Mononuclear cell (primary cell): ENCODE data around the gene PRRG3. TPM values are rescaled to one million over a fixed set of nuclear protein-coding genes. Genes with fewer than 3 reads are reported as not detected.

Experiments used
- H3K27me3 ChIP-seq: 2 replicates; pipeline ENCODE4 v1.6.0; 2011; ENCODE audit warnings: low read length, control low read depth; ENCODE audit not compliant: insufficient read depth
- H3K4me1 ChIP-seq: 2 replicates; pipeline ENCODE4 v1.5.1; 2011; ENCODE audit warnings: mild to moderate bottlenecking, low read length, control low read depth; ENCODE audit not compliant: insufficient read depth
- H3K4me3 ChIP-seq: 2 replicates; pipeline ENCODE4 v1.5.1; 2011; ENCODE audit warnings: mild to moderate bottlenecking, low read length, moderate library complexity
- H3K9me3 ChIP-seq: 2 replicates; pipeline ENCODE4 v1.5.1; 2011; ENCODE audit warnings: low read depth, mild to moderate bottlenecking, control low read depth, low read length
- total RNA-seq: library from RNA; depleted of rRNA; stranded (reverse); fragments of >200 nt; gene quantifications from one replicate; pipeline ENCODE4 v1.2.3, GENCODE V29; 2012

Gene PRRG3
- total RNA-seq, 1 donor: not detected

DNA sequence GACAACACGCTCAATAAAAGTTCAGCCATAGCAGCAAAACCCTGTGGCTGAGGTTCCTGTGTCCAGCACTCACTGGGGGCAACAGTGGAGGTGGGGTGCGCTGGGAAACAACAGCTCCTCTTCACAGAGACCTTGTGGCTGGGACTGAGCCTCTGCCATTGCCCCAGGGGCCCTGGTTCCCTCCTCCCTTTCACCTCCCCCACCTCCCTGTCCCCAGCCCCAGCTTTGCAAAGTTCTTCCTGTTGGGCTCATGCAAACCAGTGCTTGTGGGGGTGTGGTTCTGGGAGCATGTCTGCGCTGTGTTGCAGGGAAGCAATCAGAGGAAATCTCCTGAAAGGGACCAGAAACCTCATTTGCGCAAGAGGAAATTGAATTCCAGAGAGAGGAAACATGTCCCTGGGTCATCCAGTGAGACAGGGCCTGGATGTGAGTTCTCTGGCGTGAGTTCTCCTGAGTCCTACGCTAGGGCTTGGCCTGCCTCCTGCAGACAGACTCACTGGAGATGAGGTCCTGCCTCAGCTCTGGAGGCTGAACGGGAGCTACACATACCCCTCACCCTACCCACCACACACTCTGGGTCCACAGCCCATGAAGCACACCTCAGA, 28.0 kb downstream of the PRRG3 start:
- H3K4me1 ChIP-seq: no peaks in the 10 kb centered on the region
- no peaks in the 10 kb centered on the region for H3K27me3 ChIP-seq
- no peak overlapping the region for H3K4me3 ChIP-seq
- H3K9me3 ChIP-seq: no peaks in the 10 kb centered on the region

- H3K9me3 ChIP-seq: no peaks in the 10 kb centered on the region
- H3K4me3 ChIP-seq: no peak overlapping the region
- no peaks in the 10 kb centered on the region for H3K27me3 ChIP-seq
- H3K4me1 ChIP-seq: no peaks in the 10 kb centered on the region
Observed at GRCh38 chrX:151724563-151725337, 29.5 kb downstream of the PRRG3 start.

DNA sequence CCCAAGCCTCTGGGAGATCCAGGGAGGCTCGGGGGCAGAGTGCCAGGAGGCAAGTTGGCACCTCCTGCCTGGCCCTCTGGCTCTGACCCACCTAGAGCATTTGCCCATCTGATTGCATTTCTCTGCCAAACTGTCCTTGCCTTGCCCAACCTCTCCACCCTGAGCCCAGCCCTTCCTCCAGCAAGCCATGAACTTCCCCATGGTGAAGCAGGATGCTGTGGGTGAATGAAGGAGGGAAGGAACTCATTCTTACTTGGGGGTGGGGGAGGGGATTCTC, 30.0 kb downstream of the PRRG3 start:
- Histone ChIP-seq H3K27me3 (no peaks in the 10 kb centered on the region), H3K9me3 (no peaks in the 10 kb centered on the region), H3K4me1 (no peaks in the 10 kb centered on the region), H3K4me3 (no peak overlapping the region)

- H3K9me3 ChIP-seq: no peaks in the 10 kb centered on the region
- H3K4me1 ChIP-seq: no peaks in the 10 kb centered on the region
- H3K4me3 ChIP-seq: no peak overlapping the region
- H3K27me3 ChIP-seq: no peaks in the 10 kb centered on the region
Observed at GRCh38 chrX:151726751-151727150, 31.5 kb downstream of the PRRG3 start.

DNA sequence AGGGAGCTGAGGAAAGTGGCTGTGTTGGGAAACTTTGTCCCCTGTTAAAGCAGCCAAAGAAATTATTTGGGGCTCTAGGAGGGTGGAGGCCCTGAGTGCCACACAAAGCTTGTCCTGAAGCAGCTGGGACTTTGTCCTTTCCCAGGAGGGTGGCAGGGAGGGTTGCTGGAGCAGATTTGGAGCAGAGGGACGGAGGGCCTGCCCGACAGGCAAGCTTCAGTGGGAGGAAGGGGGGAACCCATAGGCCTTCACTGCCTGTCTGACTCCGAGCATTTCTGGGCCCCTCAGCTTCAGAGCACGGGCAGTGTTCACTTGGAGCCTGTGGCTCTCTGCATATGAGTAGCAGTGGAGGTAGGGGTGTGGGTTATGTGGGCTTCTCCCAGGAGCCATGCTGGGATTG, 32.1 kb downstream of the PRRG3 start:
- H3K27me3 ChIP-seq: no peaks in the 10 kb centered on the region
- H3K9me3 ChIP-seq: no peaks in the 10 kb centered on the region
- H3K4me1 ChIP-seq: no peaks in the 10 kb centered on the region
- H3K4me3 ChIP-seq: no peak overlapping the region

DNA sequence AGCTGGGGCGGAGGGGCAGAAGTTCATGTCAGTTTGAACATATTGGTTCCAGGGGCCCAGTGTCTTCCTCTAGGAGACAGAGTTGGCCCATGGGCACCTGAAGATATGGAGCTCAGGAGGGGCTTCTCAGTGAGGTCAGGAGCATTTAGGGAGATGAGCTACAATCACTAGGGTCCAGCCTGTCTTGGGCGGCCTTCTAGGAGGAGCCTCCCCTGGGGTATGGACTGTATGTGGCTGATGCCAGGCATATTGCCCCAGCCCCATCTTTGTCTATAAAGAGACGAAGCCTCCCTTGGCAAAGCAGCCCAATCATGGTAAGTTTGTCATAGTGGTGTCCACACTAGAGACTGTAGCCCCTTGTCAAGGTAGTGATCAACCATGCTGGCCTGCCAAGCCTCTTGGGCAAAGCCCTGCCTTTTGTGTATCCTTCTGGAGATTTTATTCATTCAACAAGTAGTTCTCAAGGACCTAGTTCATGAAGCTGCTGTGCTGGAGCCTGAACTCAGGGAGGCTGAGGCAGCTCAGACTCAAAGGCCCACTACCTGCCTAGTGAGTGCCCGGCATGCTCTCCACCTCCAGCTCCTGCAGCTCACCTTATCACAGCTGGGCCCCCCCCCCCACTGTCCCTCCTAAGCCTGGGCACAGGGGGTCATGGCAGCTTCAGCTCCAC, 33.9 kb downstream of the PRRG3 start:
- H3K4me1 ChIP-seq: no peaks in the 10 kb centered on the region
- H3K4me3 ChIP-seq: no peak overlapping the region
- H3K27me3 ChIP-seq: no peaks in the 10 kb centered on the region
- no peaks in the 10 kb centered on the region for H3K9me3 ChIP-seq

DNA sequence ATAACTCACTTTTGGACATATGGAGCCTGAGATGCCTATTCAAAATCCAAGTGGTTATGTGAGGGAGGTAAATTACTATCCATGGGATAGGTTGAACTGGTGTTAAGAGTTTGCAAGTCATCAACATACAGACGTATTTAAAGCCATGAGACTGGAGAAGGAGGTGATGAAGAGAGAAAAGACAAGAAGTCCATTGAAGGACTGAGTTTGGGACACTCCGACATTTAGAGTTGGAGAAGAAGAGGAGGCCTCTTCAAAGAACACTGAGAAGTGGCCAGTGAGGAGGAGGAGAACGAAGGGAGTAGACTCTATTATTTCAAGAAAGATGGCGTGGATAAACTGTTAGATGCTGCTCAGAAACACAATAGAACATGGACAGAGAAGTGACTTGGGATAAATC, 39.2 kb downstream of the PRRG3 start, which contains the start of gene CNGA2:
Gene CNGA2 (plus strand): TSS at position 301 of the 400 bp plus-strand sequence. CDS start 3,738 bp downstream, outside the sequence.
- Histone ChIP-seq H3K27me3 (no peaks in the 10 kb centered on the region), H3K4me3 (no peak within 1 kb of the TSS), H3K9me3 (no peaks in the 10 kb centered on the region), H3K4me1 (no peaks in the 10 kb centered on the region)

- H3K9me3 ChIP-seq: no peaks in the 10 kb centered on the region
- no peaks in the 10 kb centered on the region for H3K4me1 ChIP-seq
- H3K4me3 ChIP-seq: no peak overlapping the region
- no peaks in the 10 kb centered on the region for H3K27me3 ChIP-seq
Observed at GRCh38 chrX:151735219-151735618, 40.0 kb downstream of the PRRG3 start.

- H3K4me1 ChIP-seq: no peaks in the 10 kb centered on the region
Observed at GRCh38 chrX:151736685-151737084, 41.4 kb downstream of the PRRG3 start.

DNA sequence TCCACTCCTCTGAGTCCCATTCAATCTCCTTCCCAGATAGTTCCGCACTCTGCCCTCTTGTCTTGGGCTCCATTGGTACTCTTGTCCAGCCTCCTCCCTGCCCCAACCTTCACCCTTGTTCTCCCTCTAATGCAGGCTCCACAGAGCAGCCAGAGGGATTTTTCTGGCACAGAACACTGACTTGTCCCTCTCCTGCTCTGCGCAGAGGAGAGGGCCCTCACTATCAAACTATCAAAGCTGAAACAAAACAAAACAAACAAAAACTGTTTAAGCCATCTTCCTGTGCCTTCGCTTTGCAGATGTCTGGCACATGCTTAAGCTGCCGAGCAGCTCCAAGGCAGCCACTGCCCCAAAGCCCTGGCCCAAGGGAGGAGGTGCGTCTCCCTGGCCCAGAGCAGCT, 42.2 kb downstream of the PRRG3 start:
- H3K9me3 ChIP-seq: no peaks in the 10 kb centered on the region

More at GRCh38 chrX:151736685-151737084, 41.4 kb downstream of the PRRG3 start:
- H3K4me3 ChIP-seq: no peak overlapping the region
- no peaks in the 10 kb centered on the region for H3K27me3 ChIP-seq
- no peaks in the 10 kb centered on the region for H3K9me3 ChIP-seq

DNA sequence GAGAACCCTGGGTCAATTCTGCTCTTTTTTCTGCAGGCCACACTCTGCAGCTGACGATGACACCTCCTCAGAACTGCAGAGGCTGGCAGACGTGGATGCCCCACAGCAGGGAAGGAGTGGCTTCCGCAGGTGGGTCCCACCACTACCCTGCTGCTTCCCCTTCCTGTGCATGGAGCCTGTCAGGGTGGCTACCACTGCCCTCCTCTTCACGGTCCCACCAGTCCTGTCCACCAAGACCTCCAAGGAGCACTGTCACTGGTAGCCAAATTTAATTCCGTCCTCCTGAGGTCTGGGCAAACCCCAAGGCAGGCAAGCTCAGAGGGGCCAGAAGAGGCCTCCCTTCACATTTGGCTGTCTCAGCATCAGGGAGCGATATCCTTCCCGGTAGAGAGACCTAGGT, 43.5 kb downstream of the PRRG3 start:
- Histone ChIP-seq H3K4me3 (no peak overlapping the region), H3K4me1 (no peaks in the 10 kb centered on the region), H3K9me3 (no peaks in the 10 kb centered on the region), H3K27me3 (no peaks in the 10 kb centered on the region)

More for the DNA sequence above, 42.2 kb downstream of the PRRG3 start:
- no peaks in the 10 kb centered on the region for H3K4me1 ChIP-seq
- H3K27me3 ChIP-seq: no peaks in the 10 kb centered on the region
- H3K4me3 ChIP-seq: no peak overlapping the region

DNA sequence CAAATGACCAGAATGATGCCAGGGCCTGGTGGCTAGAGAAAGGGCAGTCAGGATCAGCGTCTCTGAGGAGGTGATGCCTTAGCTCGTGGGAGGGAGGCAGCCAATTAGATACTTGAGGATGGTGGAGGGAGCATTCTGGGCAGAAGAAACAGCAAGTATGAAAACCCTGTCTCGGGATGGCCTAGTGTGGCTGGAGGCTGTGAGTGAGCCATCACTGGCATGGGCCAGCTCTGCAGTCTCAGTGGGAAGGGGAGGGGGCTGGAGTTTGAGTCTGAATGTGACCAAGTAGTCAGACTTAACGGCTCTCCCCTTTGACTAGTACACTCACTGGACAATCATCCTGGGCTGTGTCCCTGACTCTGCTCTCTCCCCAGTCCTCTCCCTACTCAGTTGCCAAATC, 46.3 kb downstream of the PRRG3 start:
- no peaks in the 10 kb centered on the region for H3K4me1 ChIP-seq

GRCh38 chrX:151742311-151742710, 47.1 kb downstream of the PRRG3 start:
- no peaks in the 10 kb centered on the region for H3K4me1 ChIP-seq
- H3K9me3 ChIP-seq: no peaks in the 10 kb centered on the region
- H3K4me3 ChIP-seq: no peak overlapping the region
- no peaks in the 10 kb centered on the region for H3K27me3 ChIP-seq

More for the DNA sequence above, 46.3 kb downstream of the PRRG3 start:
- H3K4me3 ChIP-seq: no peak overlapping the region
- no peaks in the 10 kb centered on the region for H3K9me3 ChIP-seq
- no peaks in the 10 kb centered on the region for H3K27me3 ChIP-seq

- no peaks in the 10 kb centered on the region for H3K27me3 ChIP-seq
Observed at GRCh38 chrX:151743651-151744470, 48.6 kb downstream of the PRRG3 start.

GRCh38 chrX:151745651-151746050, 50.4 kb downstream of the PRRG3 start:
- Histone ChIP-seq H3K9me3 (no peaks in the 10 kb centered on the region), H3K4me3 (no peak overlapping the region), H3K4me1 (no peaks in the 10 kb centered on the region), H3K27me3 (no peaks in the 10 kb centered on the region)

More at GRCh38 chrX:151743651-151744470, 48.6 kb downstream of the PRRG3 start:
- Histone ChIP-seq H3K4me1 (no peaks in the 10 kb centered on the region), H3K9me3 (no peaks in the 10 kb centered on the region), H3K4me3 (no peak overlapping the region)
